ENCODE measurements around the gene AGAP2. TPM values are rescaled to one million over a fixed set of nuclear protein-coding genes. Genes with fewer than 3 reads are reported as not detected.
"Not testable (repeated sequence)": the region's sequence is repeated elsewhere in the genome, so short reads cannot be mapped to it uniquely, and the experiment has no call there.

AGAP2 gene
- total RNA-seq, 1 experiment from 2014 or later, result 0.02 TPM

- no peak for DNase-seq (ENCODE audit: low spot score)
These were observed 14.9 kb downstream of the AGAP2 start for GRCh38 chr12:57723630-57723962.

GRCh38 chr12:57722716-57723629, 15.6 kb downstream of the AGAP2 start:
- DNase-seq (ENCODE audit: low spot score), result no peak

- not testable (repeated sequence) for DNase-seq (ENCODE audit: low spot score)
These were observed 16.5 kb downstream of the AGAP2 start for GRCh38 chr12:57721846-57722608.

GRCh38 chr12:57720606-57721595, 17.6 kb downstream of the AGAP2 start:
- no peak for DNase-seq (ENCODE audit: low spot score)

- no peak for DNase-seq (ENCODE audit: low spot score)
These were observed 18.6 kb downstream of the AGAP2 start for GRCh38 chr12:57719777-57720605.

GRCh38 chr12:57718641-57719528, 19.7 kb downstream of the AGAP2 start:
- no peak for DNase-seq (ENCODE audit: low spot score)

- DNase-seq (ENCODE audit: low spot score), result no peak
These were observed 20.5 kb downstream of the AGAP2 start for GRCh38 chr12:57717846-57718640.

GRCh38 chr12:57717131-57717530, 21.4 kb downstream of the AGAP2 start:
- DNase-seq (ENCODE audit: low spot score), result no peak

GRCh38 chr12:57716305-57716704, 22.2 kb downstream of the AGAP2 start:
- DNase-seq (ENCODE audit: low spot score), result no peak

GRCh38 chr12:57715786-57716185, 22.8 kb downstream of the AGAP2 start:
- no peak for DNase-seq (ENCODE audit: low spot score)

GRCh38 chr12:57715036-57715748, 23.4 kb downstream of the AGAP2 start:
- DNase-seq (ENCODE audit: low spot score), result not testable (repeated sequence)

GRCh38 chr12:57713209-57713608, 25.3 kb downstream of the AGAP2 start:
- DNase-seq (ENCODE audit: low spot score), result no peak

- no peak for DNase-seq (ENCODE audit: low spot score)
These were observed 25.8 kb downstream of the AGAP2 start for GRCh38 chr12:57712701-57713100.

GRCh38 chr12:57708296-57708695, 30.2 kb downstream of the AGAP2 start:
- no peak for DNase-seq (ENCODE audit: low spot score)

- DNase-seq (ENCODE audit: low spot score), result no peak
These were observed 31.3 kb downstream of the AGAP2 start for GRCh38 chr12:57707250-57707649.

- no peak for DNase-seq (ENCODE audit: low spot score)
These were observed 38.2 kb downstream of the AGAP2 start for GRCh38 chr12:57700317-57700716.

- DNase-seq (ENCODE audit: low spot score), result no peak
These were observed 40.1 kb downstream of the AGAP2 start for GRCh38 chr12:57698414-57698813.

GRCh38 chr12:57697076-57697475, 41.5 kb downstream of the AGAP2 start:
- no peak for DNase-seq (ENCODE audit: low spot score)
